Measurements from ENCODE around the gene ARAP2.

ARAP2 gene

GRCh38 chr4:36111172-36111571 is 133.1 kb downstream of the ARAP2 start:
- peak; percentile 82 for DNase-seq

- DNase-seq = no peak
These were observed 144.8 kb downstream of the ARAP2 start for GRCh38 chr4:36099509-36099908.

GRCh38 chr4:36094995-36095394 is 149.3 kb downstream of the ARAP2 start:
- no peak for DNase-seq

GRCh38 chr4:36091997-36092396 is 152.3 kb downstream of the ARAP2 start:
- DNase-seq = no peak

- peak; percentile 49 for DNase-seq
These were observed 155.8 kb downstream of the ARAP2 start for GRCh38 chr4:36088542-36088941.

- no peak for DNase-seq
These were observed 158.0 kb downstream of the ARAP2 start for GRCh38 chr4:36086261-36086786.

- DNase-seq = no peak
These were observed 161.5 kb downstream of the ARAP2 start for GRCh38 chr4:36082817-36083216.

GRCh38 chr4:36081185-36081584 is 163.1 kb downstream of the ARAP2 start:
- no peak for DNase-seq

- DNase-seq = no peak
These were observed 164.6 kb downstream of the ARAP2 start for GRCh38 chr4:36079666-36080065.

- no peak for DNase-seq
These were observed 166.0 kb downstream of the ARAP2 start for GRCh38 chr4:36078319-36078718.

- no peak for DNase-seq
These were observed 171.8 kb downstream of the ARAP2 start for GRCh38 chr4:36072529-36072928.

GRCh38 chr4:36067116-36067515 is 177.2 kb downstream of the ARAP2 start:
- no peak for DNase-seq

GRCh38 chr4:36065274-36065871 is 178.9 kb downstream of the ARAP2 start:
- DNase-seq = no peak

- DNase-seq = no peak
These were observed 180.2 kb downstream of the ARAP2 start for GRCh38 chr4:36064117-36064516.

- no peak for DNase-seq
These were observed 188.2 kb downstream of the ARAP2 start for GRCh38 chr4:36056136-36056535.

GRCh38 chr4:36054694-36055422 is 189.5 kb downstream of the ARAP2 start:
- peak; percentile 11 for DNase-seq

- peak; percentile 65 for DNase-seq
These were observed 190.4 kb downstream of the ARAP2 start for GRCh38 chr4:36053930-36054329.

GRCh38 chr4:36051634-36052033 is 192.7 kb downstream of the ARAP2 start:
- no peak for DNase-seq

- no peak for DNase-seq
These were observed 198.3 kb downstream of the ARAP2 start for GRCh38 chr4:36046026-36046425.

- peak; percentile 9 for DNase-seq
These were observed 200.4 kb downstream of the ARAP2 start for GRCh38 chr4:36043901-36044300.

- DNase-seq = no peak
These were observed 201.1 kb downstream of the ARAP2 start for GRCh38 chr4:36043241-36043640.

GRCh38 chr4:36042122-36042970 is 202.0 kb downstream of the ARAP2 start:
- no peak for DNase-seq

GRCh38 chr4:36041340-36041739 is 203.0 kb downstream of the ARAP2 start:
- DNase-seq = no peak

GRCh38 chr4:36039026-36039425 is 205.3 kb downstream of the ARAP2 start:
- no peak for DNase-seq

All from fibroblast of upper back skin (primary cell).